CD4-positive, alpha-beta T cell treated with Interleukin-15 for 4 hours (primary cell): Measurements from ENCODE around the gene PYGL.
"Not testable (repeated sequence)": the region's sequence is repeated elsewhere in the genome, so short reads cannot be mapped to it uniquely, and the experiment has no call there.

ENCODE experiments used
- DNase-seq: peaks from one replicate; pipeline ENCODE4 v3.0.0-alpha.2; 2020; ENCODE audit warnings: low spot score

PYGL gene

DNA sequence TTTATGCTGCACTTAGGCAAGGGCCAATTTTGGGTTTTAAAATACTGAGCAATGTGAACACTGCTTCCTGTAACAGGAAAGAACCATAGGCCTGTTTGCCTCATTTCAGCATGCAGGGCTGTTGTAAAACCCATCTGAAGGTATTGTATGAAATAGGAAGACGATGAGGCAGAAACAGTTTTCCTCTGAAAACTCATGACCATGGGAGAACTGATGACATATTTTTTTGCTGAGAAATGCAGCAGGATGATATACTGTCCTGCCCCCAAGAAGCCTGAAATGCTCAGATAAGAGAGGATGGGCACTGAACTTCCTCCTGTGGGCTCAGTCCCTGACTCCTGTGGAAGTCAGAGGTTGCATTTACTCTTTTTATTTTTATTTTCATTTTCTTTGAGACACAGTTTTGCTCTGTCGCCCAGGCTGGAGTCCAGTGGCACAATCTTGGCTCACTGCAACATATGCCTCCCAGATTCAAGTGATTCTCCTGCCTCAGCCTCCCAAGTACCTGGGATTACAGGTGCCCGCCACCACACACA, 17.4 kb downstream of the PYGL start:
- DNase-seq: no peak

GRCh38 chr14:50924843-50925242, 19.4 kb downstream of the PYGL start:
- no peak for DNase-seq

DNA sequence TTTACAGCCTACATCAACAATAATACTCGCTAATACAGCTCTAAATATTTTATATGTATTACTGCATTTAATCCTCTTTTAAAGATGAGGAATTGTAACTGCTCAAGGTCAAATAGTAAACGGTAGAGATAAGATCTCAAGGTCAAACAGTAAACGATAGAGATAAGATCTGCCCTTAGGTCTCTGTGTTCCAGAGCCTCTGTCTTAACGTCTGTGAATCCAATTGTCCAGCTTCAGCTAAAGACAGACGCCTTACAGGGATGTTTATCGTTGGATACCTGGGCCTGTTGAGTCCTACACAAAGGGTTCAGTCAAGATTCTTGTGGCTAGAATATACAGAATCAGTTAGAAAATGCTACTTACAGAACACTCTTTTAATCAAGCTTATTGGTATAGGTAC, 20.0 kb downstream of the PYGL start:
- no peak for DNase-seq

- no peak for DNase-seq
Measured at GRCh38 chr14:50922803-50923202, 21.5 kb downstream of the PYGL start.

- no peak for DNase-seq
Measured at GRCh38 chr14:50920482-50921230, 23.6 kb downstream of the PYGL start.

DNA sequence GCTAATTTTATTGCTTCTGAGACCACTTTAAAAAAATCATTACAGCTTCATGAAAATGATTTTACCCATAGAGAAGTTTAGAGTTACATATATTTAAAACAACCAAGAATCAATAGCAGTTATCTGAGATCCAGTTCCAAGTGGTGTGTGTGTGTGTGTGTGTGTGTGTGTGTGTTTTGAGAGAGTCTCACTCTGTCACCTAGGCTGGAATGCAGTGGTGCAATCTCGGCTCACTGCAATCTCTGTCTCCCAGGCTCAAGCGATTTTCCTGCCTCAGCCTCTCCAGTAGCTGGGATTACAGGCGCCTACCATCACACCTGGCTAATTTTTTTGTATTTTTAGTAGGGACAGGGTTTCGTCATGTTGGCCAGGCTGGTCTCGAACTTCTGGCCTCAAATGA, 24.8 kb downstream of the PYGL start:
- DNase-seq: not testable (repeated sequence)

- DNase-seq: no peak
Measured at GRCh38 chr14:50917449-50917848, 26.8 kb downstream of the PYGL start.

- no peak for DNase-seq
Measured at GRCh38 chr14:50910495-50911420, 33.5 kb downstream of the PYGL start.

DNA sequence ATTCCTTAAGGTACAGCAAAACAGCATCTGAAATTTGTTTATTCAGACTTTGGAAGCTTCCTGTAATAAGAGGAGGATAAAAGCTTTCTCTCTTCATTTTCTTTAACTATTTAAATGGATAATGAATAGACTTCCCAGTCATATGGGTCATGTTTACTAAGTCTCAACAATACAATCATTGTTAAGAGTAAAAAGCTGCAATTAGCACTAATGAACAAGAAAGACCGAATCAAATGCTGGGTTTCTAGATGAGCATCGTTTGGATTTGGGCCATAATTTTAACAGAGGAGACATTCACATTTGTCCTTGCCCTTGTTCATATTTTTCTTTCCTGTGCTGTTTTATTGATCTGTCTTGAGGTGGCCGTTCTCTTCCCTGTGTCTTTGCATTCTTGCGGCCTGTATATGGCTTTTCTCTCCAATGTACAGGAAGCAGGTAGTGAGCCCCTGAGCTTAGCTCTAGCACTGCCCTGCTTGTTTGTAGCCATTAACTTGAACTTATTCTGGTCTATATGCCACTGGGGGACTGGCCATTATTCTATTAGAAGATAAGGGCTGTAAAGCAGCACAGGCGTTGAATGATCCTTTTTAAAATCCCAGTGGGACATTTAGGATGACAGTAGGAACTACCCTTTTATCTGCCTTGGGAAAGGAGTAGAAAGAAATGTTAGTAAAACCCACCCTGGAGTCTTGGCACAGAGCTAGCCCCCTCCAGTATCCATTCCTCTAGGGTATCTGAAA, 37.8 kb downstream of the PYGL start:
- no peak for DNase-seq

GRCh38 chr14:50904719-50905118, 39.6 kb downstream of the PYGL start:
- DNase-seq: no peak

DNA sequence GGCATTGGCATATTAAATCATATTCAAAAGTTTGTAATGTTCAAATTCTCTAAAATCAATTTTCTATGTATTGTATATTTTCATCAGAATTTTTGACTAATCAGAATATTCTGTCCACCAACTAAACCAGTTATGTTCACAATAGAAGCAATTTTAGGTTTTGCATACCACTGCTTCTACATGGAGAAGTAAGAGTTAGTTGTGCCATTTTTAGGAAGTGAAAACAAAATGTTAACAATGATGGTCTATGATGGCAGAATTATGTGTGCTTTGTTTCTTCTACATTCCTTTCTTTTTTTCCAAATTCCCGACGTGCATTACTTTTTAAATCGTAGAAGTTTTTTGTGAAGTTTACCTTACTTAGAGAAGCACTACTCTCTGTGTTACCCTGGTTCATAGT, 42.9 kb downstream of the PYGL start:
- DNase-seq: no peak

GRCh38 chr14:50897658-50898175, 46.6 kb downstream of the PYGL start:
- DNase-seq: no peak

GRCh38 chr14:50897005-50897404, 47.3 kb downstream of the PYGL start:
- DNase-seq: not testable (repeated sequence)

- not testable (repeated sequence) for DNase-seq
Measured at GRCh38 chr14:50896421-50896820, 47.9 kb downstream of the PYGL start.

GRCh38 chr14:50892255-50892654, 52.0 kb downstream of the PYGL start:
- DNase-seq: no peak

DNA sequence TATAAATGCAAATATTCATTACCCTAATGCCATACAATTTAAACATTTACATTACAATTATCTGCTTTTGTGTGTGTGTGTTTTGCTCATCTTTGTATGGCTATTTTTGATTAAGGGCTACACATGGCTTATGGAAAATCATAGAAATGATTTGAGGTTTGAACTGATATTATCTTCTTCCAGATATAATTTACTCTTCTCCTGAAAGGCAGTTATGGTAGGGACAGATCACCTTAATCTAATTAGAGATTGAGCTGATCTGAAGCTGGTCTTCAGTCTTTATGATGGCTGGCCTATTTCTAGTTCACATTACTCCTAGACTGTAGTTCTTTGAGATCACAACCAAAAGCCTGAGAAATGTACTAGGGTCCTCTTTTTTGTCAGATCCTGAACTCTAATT, 56.8 kb downstream of the PYGL start:
- DNase-seq: no peak

- no peak for DNase-seq
Measured at GRCh38 chr14:50883827-50884197, 60.5 kb downstream of the PYGL start.

DNA sequence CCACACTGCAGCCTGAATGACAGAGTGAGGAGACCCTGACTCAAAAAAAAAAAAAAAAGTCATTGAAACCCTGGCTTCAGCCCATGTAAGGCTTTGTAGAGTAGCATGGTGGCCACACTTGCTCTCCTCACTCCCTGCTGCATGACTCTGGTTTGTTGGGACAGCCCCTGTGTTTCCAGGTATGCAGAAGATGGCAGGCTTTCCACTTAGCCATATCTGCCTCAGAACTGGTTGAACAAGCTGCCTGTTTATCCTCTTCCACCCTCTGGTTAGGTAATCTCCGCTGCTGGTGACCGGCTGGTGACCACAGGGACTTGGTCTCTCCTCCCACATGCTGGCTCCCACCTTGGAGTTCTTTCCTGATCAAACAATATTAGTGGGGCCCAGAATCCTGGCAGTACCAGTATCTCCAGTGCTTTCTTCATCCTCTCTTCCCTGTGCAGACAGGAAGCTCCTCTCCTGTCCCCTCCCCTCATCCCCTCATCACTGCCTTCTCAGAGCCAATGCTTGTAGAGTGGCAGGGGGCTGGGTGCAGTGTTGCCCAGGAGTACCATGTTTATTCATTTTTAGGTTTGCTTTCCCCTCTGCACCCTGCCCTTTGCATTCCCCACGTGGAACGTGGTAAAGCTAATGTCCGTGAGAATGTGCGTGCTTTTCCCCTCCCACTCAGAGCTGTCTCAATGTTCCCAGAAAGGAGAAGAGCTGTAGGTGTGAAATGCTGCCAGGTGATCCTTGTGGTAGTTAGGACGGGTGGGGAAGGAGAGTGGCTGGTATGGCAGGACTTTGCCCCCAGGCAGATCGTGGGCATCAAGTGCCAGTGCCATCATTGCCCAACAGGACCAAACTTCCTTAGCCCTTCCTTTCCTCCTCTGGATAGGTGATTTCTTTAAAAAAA, 61.1 kb downstream of the PYGL start:
- DNase-seq: no peak

DNA sequence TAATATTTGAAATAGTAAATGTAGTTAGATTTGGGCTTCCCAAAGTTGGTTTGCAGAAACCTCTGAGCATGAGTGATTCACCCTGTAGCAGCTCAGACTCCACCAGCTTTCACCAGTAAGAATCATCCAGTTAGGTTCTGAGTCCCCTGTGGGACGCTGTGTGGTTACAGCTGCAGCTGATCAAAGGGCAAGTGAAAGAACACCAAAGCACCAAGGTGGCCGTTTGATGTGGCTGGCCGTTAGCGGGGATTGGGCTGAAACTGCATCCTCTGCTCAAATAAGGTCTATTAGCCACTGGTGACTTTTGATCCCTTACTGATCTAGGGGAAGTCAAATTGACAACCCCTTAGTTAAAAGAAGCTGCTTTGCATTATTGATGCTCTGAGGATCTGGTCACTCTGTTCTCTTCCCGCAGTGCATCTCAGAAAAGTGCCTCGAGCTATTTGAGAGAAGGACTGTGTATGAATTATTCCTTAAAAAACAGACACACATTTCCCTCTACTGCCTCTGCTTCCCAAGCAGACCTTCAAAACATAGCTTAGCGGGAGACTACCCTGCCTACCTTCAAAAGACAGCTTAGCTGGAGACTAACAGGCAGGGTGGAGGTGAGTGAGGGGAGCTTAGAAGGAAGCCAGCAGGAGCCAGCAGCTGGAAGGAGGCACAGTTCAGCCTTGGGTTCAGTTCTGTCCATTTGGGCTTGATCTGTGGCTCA, 68.8 kb downstream of the PYGL start:
- DNase-seq: peak; percentile 60

DNA sequence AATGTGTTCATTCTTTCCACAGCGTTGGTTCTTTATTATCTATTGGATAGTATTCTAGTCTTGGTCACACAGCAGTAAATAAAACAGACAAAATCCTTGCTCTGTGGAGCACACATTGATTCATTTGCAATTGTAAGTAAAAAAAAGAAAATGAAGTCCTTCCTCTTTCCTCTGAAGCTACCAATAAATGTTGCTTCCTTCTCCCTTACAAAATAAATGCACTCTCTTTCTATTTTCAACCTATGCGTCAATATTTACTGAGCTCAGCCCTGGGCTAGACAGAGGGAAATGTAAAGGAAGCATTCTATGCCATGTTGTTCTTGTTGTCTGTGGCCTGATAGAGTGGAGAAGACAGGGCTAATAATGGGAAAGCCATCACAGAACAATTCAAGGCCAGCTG, 69.5 kb downstream of the PYGL start:
- DNase-seq: no peak
